Endothelial cell of umbilical vein (primary cell): ENCODE measurements around the gene MYBPC1. TPM values are rescaled to one million over a fixed set of nuclear protein-coding genes. Genes with fewer than 3 reads are reported as not detected.

ENCODE experiments used
- Bru-seq: library from RNA; stranded (reverse); fragments of 400-500 nt; gene quantifications from one replicate; lab custom pipeline; 2021; lab: Mats Ljungman, UMichigan
- BruChase-seq, 2 experiments: library from RNA; stranded (reverse); fragments of 400-500 nt; gene quantifications; one replicate each; lab custom pipeline; 2021; lab: Mats Ljungman, UMichigan
- BruUV-seq: library from RNA; stranded (reverse); fragments of 400-500 nt; replicated peaks from 2 replicates; lab custom pipeline; 2021; lab: Mats Ljungman, UMichigan
- CTCF ChIA-PET: fragments of 300-600, 350-600 bp; sonication (Branson Sonifier 250); formaldehyde crosslinking; loops from one replicate; lab custom pipeline; 2021; ENCODE audit warnings: antibody characterized with exemption, inconsistent platforms; lab: Charles Lee
- POLR2A ChIA-PET: fragments of 300-600, 350-600 bp; sonication (Branson Sonifier 250); formaldehyde crosslinking; loops from one replicate; lab custom pipeline; 2021; ENCODE audit warnings: antibody characterized with exemption, inconsistent platforms; lab: Charles Lee
- DNase-seq: peaks from one replicate; pipeline ENCODE4 v3.0.0-alpha.2; 2011; ENCODE audit warnings: low read depth, low spot score
- FAIRE-seq: peaks from 2 replicates; lab custom pipeline; 2011; peaks lifted over from hg19 to GRCh38; lab: Jason Lieb, UNC
- H2AFZ ChIP-seq: 2 replicates; pipeline ENCODE4 v1.6.0; 2012; ENCODE audit warnings: low read depth, low read length, control low read depth, inconsistent platforms
- H3K27ac ChIP-seq: 2 replicates; pipeline ENCODE4 v1.5.1; 2011; ENCODE audit warnings: low read depth, mild to moderate bottlenecking, control low read depth, low read length, moderate library complexity; ENCODE audit not compliant: insufficient read depth
- H3K27me3 ChIP-seq, 2 experiments: 2 replicates each; pipeline versions ENCODE4 v1.6.0 to v1.6.1; 2011; ENCODE audit warnings: low read length in 2 of 2, mixed read lengths in 1 of 2; ENCODE audit not compliant: control insufficient read depth in 2 of 2, insufficient read depth in 2 of 2
- H3K36me3 ChIP-seq, 2 experiments: 2 replicates in 1 of 2; 3 replicates in 1 of 2; pipeline ENCODE4 v1.5.1; 2011; ENCODE audit warnings: low read length in 2 of 2, mild to moderate bottlenecking in 1 of 2, moderate library complexity in 1 of 2; ENCODE audit not compliant: control insufficient read depth in 2 of 2, insufficient read depth in 2 of 2; ENCODE audit errors: extremely low read depth in 1 of 2
- H3K4me1 ChIP-seq: 3 replicates; pipeline ENCODE4 v1.5.1; 2011; ENCODE audit warnings: mild to moderate bottlenecking, low read length; ENCODE audit not compliant: control insufficient read depth, insufficient read depth; ENCODE audit errors: extremely low read depth
- H3K4me2 ChIP-seq: 2 replicates; pipeline ENCODE4 v1.6.1; 2011; ENCODE audit warnings: low read length, control low read depth, mixed read lengths; ENCODE audit not compliant: insufficient read depth
- H3K4me3 ChIP-seq, 3 experiments: fragments of 200-600 bp in 1 of 3; sonication (generic), shearing (Covaris generic) in 1 of 3; replicated peaks in 1 of 3; 2 replicates each; pipeline ENCODE4 v1.5.1; 2011 to 2016; ENCODE audit warnings: control low read depth in 3 of 3, low read length in 3 of 3, mild to moderate bottlenecking in 2 of 3, inconsistent platforms in 1 of 3, low read depth in 1 of 3, moderate library complexity in 1 of 3; ENCODE audit not compliant: insufficient read depth in 1 of 3
- H3K79me2 ChIP-seq: 2 replicates; pipeline ENCODE4 v1.6.0; 2012; ENCODE audit warnings: low read length, inconsistent platforms; ENCODE audit not compliant: control insufficient read depth, insufficient read depth
- H3K9ac ChIP-seq: replicated peaks from 2 replicates; pipeline ENCODE3; 2011; ENCODE audit warnings: low read length, control low read depth; ENCODE audit not compliant: insufficient read depth; ENCODE audit errors: extremely low read depth
- H3K9me1 ChIP-seq: replicated peaks from 3 replicates; pipeline ENCODE4 v1.6.0; 2011; ENCODE audit warnings: mild to moderate bottlenecking, low read length; ENCODE audit not compliant: control insufficient read depth, insufficient read depth; ENCODE audit errors: extremely low read depth
- H3K9me3 ChIP-seq: replicated peaks from 2 replicates; pipeline ENCODE4 v1.5.1; 2012; ENCODE audit warnings: low read length, inconsistent platforms; ENCODE audit not compliant: control insufficient read depth, insufficient read depth
- H4K20me1 ChIP-seq: replicated peaks from 2 replicates; pipeline ENCODE3; 2011; ENCODE audit warnings: mild to moderate bottlenecking, low read length; ENCODE audit not compliant: control insufficient read depth, insufficient read depth; ENCODE audit errors: extremely low read depth
- CTCF ChIP-seq, 2 donors: IDR thresholded peaks; 1 replicate in 1 of 2; 2 replicates in 1 of 2; pipeline ENCODE4 v1.5.1; 2011; ENCODE audit warnings: low read length in 2 of 2, mild to moderate bottlenecking in 2 of 2, moderate library complexity in 2 of 2, control low read depth in 1 of 2, inconsistent platforms in 1 of 2, low read depth in 1 of 2; ENCODE audit not compliant: insufficient read depth in 1 of 2; ENCODE audit errors: extremely low read depth in 1 of 2
- EZH2 ChIP-seq: IDR thresholded peaks from 2 replicates; pipeline ENCODE4 v1.6.1; 2012; ENCODE audit warnings: borderline replicate concordance, low read depth, mild to moderate bottlenecking, moderate library complexity, low read length, inconsistent platforms; ENCODE audit not compliant: severe bottlenecking
- FOS ChIP-seq: IDR thresholded peaks from 2 replicates; pipeline ENCODE4 v1.6.1; 2011; ENCODE audit warnings: mild to moderate bottlenecking, low read length, moderate library complexity, borderline replicate concordance; ENCODE audit not compliant: insufficient read depth
- GATA2 ChIP-seq: IDR thresholded peaks from 2 replicates; pipeline ENCODE4 v1.7.0; 2011; ENCODE audit warnings: low read depth, mild to moderate bottlenecking, moderate library complexity, mixed read lengths, low read length; ENCODE audit not compliant: insufficient read length, insufficient read depth
- JUN ChIP-seq: IDR thresholded peaks from 2 replicates; pipeline ENCODE4 v1.6.1; 2011; ENCODE audit warnings: borderline replicate concordance, low read depth; ENCODE audit not compliant: insufficient read length, insufficient read depth
- MYC ChIP-seq: IDR thresholded peaks from one replicate; pipeline ENCODE4 v1.6.1; 2011; ENCODE audit warnings: mild to moderate bottlenecking, low read depth, low read length
- POLR2A ChIP-seq: IDR thresholded peaks from 2 replicates; pipeline ENCODE4 v1.6.1; 2012; ENCODE audit warnings: low read depth, mild to moderate bottlenecking, control low read depth, low read length
- POLR2AphosphoS5 ChIP-seq: IDR thresholded peaks from 2 replicates; pipeline ENCODE4 v1.6.1; 2012; ENCODE audit warnings: low read depth, mild to moderate bottlenecking, control low read depth, low read length, moderate library complexity; ENCODE audit not compliant: insufficient read depth
- dilution Hi-C: fragments of 300-500 bp; cut with MboI; formaldehyde crosslinking; loops from one replicate; pipeline ENCODE4 v1.15.0; 2019; ENCODE audit warnings: low sequenced_read_pairs; ENCODE audit not compliant: extremely low pct_ligation_motif_present
- intact Hi-C: fragments of 100-400 bp; cut with micrococcal nuclease; formaldehyde crosslinking; loops from one replicate; pipeline ENCODE4 v1.10.0; 2022
- long read RNA-seq: library from polyadenylated mRNA; stranded (forward); transcript quantifications from one replicate; pipeline ENCODE4 v2.0.0, GENCODE V29; 2021
- polyA minus RNA-seq, 3 experiments: library from RNA; depleted of rRNA, polyadenylated mRNA; stranded (reverse); fragments of >200 nt; gene quantifications; 1 replicate in 1 of 3; 2 replicates in 2 of 3; pipeline ENCODE4 v1.2.3, GENCODE V29; 2011
- polyA plus RNA-seq, 4 experiments: library from polyadenylated mRNA; depleted of rRNA in 3 of 4; stranded (reverse) in 3 of 4; unstranded in 1 of 4; fragments of >200 nt; gene quantifications; 2 replicates each; pipeline versions ENCODE4 v1.2.1 to v1.2.3, GENCODE V29; 2011 to 2012; ENCODE audit warnings: missing spikeins in 1 of 4
- total RNA-seq: library from RNA; stranded (reverse); gene quantifications from 2 replicates; pipeline ENCODE4 v1.2.3, GENCODE V29; 2021
- TF ChIP-seq, protein P1 (sequence below): IDR thresholded peaks from 2 replicates; pipeline ENCODE4 v1.6.1; 2011; ENCODE audit not compliant: insufficient read depth, insufficient read length

Gene MYBPC1
- total RNA-seq (not detected in 2 replicates), polyA plus RNA-seq (not detected in 2 replicates), polyA minus RNA-seq (not detected in 2 replicates), Bru-seq, nascent RNA (not detected), BruChase-seq, experiment 1, labeled RNA remaining after a 6-hour chase (not detected), BruChase-seq, experiment 2, labeled RNA remaining after a 2-hour chase (not detected)
- polyA plus RNA-seq (2011; cell fraction: cytosol; rRNA removed) = not detected in 2 replicates
- polyA plus RNA-seq (2011; cell fraction: nucleus; rRNA removed) = not detected in 2 replicates
- polyA plus RNA-seq (2012) = not detected in 2 replicates
- not detected for polyA minus RNA-seq (2011; cell fraction: cytosol; rRNA and poly(A)+ RNA removed)
- not detected in 2 replicates for polyA minus RNA-seq (2011; cell fraction: nucleus; rRNA and poly(A)+ RNA removed)
- long read RNA-seq = 0 reads

GRCh38 chr12:101594700-101595099, at the start of gene MYBPC1:
MYBPC1 (plus strand) TSS chr12:101594971; CDS start chr12:101595071, 100 bp downstream.
- no TSS peak for BruUV-seq
- DNase-seq (no peak), FAIRE-seq (no peak)
- Histone ChIP-seq H3K4me2 (no peak within 1 kb of the TSS), H3K36me3 (no peaks in the 10 kb centered on the region), H3K4me3 (no peak within 1 kb of the TSS), H2AFZ (no peak within 1 kb of the TSS), H3K27ac (no peak within 1 kb of the TSS), H3K79me2 (no peaks in the 10 kb centered on the region), H3K4me1 (no peaks in the 10 kb centered on the region), H3K9me1 (no peaks in the 10 kb centered on the region), H4K20me1 (no peaks in the 10 kb centered on the region), H3K9me3 (no peaks in the 10 kb centered on the region), H3K27me3 (no peaks in the 10 kb centered on the region), H3K9ac (no peak within 1 kb of the TSS)
- CTCF ChIA-PET = no interaction called here
- TF ChIP-seq CTCF (IDR thresholded peaks at IDR 0.05; ENCODE audit: extremely low read depth in 1 of 2, insufficient read depth in 1 of 2, low read depth in 1 of 2, low read length in 2 of 2) = no peak
- dilution Hi-C loops (no loop called here), intact Hi-C loops (no loop called here)
- POLR2A ChIA-PET = no interaction called here

- POLR2A ChIA-PET = no interaction called here
- dilution Hi-C loops = no loop called here
- no peak overlapping the region for H3K9ac ChIP-seq
Measured at GRCh38 chr12:101551362-101552114, 43.2 kb upstream of the MYBPC1 start.

More at GRCh38 chr12:101551362-101552114, 43.2 kb upstream of the MYBPC1 start:
- FAIRE-seq (no peak), DNase-seq (no peak)
- no TSS peak for BruUV-seq
- no peaks in the 10 kb centered on the region for H3K9me3 ChIP-seq
- intact Hi-C loops = no loop called here
- no peak overlapping the region for H2AFZ ChIP-seq
- CTCF ChIA-PET = interaction anchor here (0.6 kb wide), 1 partner anchor 1400 kb away, joined by 3 read pairs; no protein-coding TSS in a partner anchor
- TF ChIP-seq, protein P1, sequence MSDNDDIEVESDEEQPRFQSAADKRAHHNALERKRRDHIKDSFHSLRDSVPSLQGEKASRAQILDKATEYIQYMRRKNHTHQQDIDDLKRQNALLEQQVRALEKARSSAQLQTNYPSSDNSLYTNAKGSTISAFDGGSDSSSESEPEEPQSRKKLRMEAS = no peak
- no peak for TF ChIP-seq JUN
- no peak for TF ChIP-seq POLR2A
- no peak for TF ChIP-seq FOS
- TF ChIP-seq EZH2 = no peak
- TF ChIP-seq MYC = no peak
- no peak for TF ChIP-seq CTCF (IDR thresholded peaks at IDR 0.05; ENCODE audit: extremely low read depth in 1 of 2, insufficient read depth in 1 of 2, low read depth in 1 of 2, low read length in 2 of 2)
- TF ChIP-seq POLR2AphosphoS5 = no peak
- TF ChIP-seq GATA2 = no peak
- H3K4me3 ChIP-seq = no peak overlapping the region
- no peak overlapping the region for H3K27ac ChIP-seq
- H3K36me3 ChIP-seq = no peaks in the 10 kb centered on the region
- H3K9me1 ChIP-seq = no peaks in the 10 kb centered on the region
- no peaks in the 10 kb centered on the region for H3K4me1 ChIP-seq
- H3K27me3 ChIP-seq = no peaks in the 10 kb centered on the region
- no peaks in the 10 kb centered on the region for H4K20me1 ChIP-seq
- no peaks in the 10 kb centered on the region for H3K79me2 ChIP-seq
- no peak overlapping the region for H3K4me2 ChIP-seq
